HG02763 (cell line): ENCODE measurements around the gene CD68.
A peak's percentile ranks its signal among the peaks of the same experiment; 100 is the strongest.
"Not testable (repeated sequence)": the region's sequence is repeated elsewhere in the genome, so short reads cannot be mapped to it uniquely, and the experiment has no call there.

Experiments used
- ATAC-seq: cut with Tn5 transposase; IDR thresholded peaks from one replicate; pipeline ENCODE4 v1.9.1; 2021; ENCODE audit warnings: mild to moderate bottlenecking, moderate library complexity; ENCODE audit not compliant: unreplicated experiment

CD68 gene

DNA sequence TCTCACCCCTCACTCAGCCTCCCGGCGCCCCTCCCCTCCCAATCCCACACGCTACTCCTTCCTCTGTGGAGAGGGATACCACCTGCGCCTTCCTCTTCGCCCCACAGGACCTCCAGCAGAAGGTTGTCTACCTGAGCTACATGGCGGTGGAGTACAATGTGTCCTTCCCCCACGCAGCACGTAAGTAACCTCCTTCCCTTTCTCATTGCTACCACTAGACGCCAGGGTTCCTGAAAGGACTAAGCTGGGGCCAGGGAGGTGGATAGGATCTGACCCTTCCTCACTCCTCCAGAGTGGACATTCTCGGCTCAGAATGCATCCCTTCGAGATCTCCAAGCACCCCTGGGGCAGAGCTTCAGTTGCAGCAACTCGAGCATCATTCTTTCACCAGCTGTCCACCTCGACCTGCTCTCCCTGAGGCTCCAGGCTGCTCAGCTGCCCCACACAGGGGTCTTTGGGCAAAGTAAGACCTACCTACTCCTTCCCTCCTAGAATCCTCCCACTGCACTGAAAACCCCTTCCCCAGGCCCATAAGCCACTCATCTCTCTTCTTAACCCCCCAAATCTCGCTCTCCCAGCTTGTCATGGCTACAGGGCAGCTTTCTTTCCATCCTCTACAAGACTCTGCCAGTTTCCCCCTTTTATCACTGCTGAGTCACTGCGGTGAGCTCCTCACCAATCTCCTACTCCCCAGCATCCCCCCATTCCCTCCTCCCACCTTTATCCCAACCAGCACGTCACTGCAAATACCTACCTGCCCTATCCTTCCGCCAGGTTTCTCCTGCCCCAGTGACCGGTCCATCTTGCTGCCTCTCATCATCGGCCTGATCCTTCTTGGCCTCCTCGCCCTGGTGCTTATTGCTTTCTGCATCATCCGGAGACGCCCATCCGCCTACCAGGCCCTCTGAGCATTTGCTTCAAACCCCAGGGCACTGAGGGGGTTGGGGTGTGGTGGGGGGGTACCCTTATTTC lies 1.5 kb downstream of the CD68 start:
- no peak for ATAC-seq

DNA sequence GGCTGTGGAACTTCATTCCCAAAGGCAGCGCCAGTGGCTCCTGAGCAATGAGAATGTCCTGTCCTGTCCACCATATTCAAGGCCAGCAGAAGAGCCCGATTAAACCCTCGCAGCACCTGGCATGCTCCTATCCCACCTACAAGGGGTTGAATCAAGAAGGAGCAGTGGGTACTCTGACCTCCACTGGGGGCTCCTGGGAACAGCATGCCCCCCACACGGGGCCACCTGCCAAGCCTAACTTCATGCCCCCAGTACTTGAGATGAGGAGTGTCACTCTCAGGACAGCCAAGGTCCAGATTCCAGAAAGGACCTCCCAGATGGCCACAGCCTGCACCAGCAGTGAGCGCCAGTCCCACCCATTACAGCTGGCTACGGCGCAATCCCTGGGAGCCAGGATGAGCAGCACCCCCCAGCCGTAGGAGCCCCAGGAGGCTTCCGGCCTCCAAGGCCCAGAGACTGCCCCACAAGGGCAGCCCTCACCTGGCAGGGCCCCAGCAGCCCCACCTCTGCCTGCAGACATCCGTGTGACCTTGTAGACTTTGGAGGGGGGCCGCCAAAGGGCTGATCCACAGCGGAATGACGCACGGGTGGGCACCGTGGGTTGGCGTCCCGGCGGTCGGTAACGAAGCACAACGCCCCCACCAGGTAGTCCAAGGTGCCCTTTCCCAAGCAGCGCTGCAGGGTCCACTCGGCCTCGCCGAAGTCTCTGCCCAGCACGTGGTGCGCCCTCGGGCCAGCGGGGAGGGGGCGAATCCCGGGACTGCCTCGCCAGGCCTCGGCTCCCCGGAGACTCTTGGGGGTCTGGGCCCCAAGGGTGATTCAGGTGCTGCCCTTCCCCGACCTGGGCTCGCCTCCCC lies 3.2 kb downstream of the CD68 start:
- ATAC-seq, result no peak

DNA sequence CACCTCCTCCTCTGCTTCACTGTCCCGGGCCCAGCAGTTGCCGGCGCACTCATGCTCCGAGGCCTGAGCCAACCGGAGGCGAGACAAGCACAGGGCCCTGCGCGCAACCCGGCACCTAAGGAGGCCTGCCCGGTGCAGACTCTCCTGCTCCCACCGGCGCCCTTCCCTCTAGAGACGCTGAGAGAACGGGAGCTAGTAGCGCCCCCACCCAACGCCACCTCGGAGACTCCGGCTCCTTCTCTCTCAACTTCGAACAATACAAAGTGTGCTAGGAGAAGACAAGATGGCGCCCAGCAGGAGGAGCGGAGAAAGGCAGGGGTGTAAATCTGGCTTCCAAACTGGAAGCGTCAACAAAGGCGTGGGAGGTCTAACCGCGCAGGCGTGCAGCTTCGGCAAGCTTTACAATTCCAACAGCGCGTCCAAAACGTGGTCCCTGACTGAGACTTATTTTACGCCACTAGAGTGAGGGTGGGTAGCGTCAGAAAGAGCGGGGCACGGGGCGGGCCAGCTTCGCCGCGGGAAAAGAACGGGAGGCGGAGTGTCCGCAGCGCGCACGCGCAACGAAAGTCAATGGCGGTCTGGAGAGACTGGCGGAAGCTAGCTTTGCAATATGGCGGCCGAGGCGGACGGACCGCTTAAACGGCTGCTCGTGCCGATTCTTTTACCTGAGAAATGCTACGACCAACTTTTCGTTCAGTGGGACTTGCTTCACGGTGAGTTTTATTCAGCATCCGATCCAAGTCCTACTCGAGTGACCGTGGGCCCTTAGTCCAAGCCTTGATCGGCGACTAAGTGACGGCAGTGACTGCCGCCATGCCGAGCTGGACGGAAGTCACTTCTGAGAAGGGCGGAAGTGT lies 4.0 kb downstream of the CD68 start, which contains the start of gene MPDU1:
Gene MPDU1, plus strand, starts transcription at position 600 of the 857 bp plus-strand sequence. Its CDS starts 11 bp downstream, at position 611.
- ATAC-seq, result peak; percentile 71

DNA sequence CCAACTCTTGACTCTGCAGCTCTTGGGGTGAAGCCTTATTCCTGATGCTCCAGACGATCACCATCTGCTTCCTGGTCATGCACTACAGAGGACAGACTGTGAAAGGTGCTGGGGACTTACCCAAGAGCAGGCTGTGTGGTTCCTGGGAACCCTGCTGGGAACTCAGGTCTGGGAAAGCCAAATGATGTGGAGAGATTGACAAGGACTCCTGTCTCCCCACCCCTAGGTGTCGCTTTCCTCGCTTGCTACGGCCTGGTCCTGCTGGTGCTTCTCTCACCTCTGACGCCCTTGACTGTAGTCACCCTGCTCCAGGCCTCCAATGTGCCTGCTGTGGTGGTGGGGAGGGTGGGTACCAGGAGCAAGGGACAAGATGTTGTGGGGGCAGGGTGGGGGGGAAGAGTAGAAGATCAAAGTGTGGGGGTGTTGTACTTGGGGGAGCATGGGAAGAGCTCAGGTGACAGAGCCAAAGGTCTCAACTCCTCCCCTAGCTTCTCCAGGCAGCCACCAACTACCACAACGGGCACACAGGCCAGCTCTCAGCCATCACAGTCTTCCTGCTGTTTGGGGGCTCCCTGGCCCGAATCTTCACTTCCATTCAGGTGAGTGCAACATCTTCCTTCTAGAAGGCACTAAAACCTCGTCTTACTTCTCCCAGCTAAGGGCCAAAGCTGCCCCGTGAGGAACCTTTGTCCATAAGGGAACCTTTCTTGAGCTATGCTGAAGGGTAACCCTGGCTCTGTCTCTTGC lies 7.4 kb downstream of the CD68 start:
- ATAC-seq, result no peak

DNA sequence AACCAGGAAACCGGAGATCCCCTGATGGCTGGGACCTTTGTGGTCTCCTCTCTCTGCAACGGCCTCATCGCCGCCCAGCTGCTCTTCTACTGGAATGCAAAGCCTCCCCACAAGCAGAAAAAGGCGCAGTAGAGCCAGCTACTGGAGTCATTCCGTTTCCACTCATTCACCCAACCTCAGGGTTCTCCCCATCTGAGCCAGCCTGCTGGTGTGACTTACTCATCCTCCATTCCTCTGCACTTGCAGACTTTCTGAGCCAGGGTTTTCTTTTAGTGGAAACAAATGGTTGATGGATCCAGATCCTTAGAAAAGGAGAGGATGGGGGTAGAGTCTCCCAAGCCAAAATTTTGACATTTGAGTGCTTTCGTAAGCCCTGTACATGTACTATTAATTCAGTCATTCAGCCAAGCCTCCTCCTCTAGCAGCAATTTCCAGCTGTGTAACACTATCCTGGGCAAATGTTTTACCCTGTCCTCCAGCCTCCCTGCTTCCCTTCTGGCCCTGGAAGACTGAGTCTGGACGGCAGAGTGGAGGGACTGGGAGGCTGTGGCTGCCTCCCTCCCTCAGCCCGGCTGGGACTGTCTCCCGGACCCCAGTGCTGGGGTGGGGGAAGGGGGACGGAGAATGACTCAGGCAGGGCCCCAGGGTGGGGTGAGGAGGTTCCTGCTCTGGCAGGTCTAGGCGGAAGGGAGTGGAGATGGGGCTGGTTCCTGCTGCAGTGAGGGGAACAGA lies 8.1 kb downstream of the CD68 start:
- ATAC-seq, result no peak

DNA sequence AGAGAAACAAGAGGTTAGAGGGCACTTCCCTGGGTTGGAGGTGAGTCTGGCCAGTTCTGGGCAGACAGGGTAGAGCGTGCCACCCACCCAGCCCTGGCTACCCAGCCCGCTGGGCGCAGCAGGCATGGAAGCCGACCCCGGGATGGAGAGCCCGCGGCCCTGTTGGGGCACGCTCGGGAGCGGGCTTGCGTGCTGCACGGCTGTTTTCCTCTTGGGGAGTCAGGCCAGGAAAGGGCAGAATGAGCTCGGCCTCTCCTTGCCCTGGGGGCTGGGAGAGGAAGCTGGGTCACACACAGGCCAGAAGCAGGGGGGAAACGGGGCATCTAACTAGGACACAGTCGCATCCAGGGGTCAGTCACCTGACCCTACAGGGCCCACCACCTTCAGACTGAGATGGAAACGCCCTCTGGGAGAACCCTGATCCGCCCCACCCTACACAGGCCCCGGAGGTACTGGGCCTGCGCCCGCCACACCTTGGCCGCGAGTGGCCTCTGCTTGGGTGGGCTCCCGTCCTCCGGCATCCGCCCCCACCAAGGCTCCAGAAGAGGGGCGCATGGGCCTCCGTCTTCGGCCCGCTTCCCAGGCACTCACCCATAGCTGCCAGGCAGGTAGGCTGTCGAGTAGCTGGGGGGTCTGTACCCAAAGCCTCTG lies 9.2 kb downstream of the CD68 start:
- ATAC-seq, result no peak

DNA sequence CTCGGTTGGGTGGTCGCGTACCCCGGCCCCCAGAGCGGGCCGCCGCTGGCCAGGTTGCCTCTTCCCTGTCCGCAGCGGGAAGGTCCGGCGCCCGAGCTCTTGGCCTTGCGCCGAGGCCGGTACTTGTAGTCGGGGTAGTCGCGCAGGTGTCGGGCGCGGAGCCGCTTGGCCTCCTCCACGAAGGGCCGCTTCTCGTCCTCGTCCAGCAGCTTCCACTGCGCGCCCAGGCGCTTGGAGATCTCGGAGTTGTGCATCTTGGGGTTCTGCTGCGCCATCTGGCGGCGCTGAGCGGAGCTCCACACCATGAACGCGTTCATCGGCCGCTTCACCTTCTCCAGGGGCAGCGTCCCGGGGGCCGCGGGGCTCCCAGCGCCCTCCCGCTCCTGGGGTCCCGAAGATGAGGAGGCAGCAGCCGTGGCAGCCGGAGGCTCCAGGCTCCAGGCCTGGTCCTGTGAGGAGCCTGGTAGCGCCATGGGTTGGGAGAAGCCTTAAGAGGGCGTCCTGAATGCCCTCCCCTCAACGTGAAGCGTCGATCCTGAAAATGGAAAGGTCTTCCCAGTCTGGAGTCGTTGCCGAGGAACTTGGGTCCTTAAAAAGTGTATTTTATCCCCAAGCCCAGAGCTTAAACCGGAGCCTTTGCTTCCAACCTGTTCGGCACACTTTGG lies 9.9 kb downstream of the CD68 start:
- ATAC-seq, result no peak

DNA sequence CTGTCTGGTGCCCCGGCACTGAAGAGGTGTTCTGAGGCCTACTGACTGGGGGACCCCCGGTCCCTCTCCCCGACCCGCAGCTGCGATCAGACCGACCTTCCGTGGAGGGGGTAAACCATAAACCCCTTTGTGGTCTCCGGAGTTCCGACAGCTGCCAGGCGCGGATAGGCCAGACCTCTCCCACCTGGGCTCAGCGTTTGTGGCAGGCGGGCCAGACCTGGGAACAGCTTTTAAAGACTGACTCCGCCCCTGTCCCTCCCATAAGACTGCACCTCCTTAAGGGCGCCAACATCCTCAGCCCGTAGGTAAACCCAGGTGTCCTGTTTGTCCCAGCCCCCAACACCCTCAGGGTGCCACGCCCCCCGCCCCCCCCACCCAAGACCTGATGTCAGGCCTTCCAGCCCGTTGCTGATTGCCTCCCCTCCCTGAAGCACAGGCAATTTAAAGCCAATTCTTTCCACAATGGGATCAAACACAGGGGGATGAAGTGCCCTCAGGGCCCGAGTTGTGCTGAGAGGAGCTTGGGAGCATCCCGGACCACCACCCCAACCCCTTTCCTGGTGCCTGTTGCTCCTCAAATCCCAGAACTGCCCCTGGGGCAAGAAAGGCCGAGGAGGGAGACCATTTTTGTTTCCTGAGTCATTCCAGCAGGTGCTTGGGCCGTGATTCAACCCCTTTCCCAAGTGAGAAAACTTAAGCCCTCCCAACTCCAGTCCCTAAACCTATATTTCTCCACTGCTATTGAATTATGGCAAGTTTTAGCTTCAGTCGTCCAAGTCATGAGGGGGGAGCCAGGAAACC lies 10.7 kb downstream of the CD68 start, which contains the start of gene SOX15:
Gene SOX15, minus strand, starts transcription at position 204 of the 801 bp plus-strand sequence. CDS start 418 bp downstream, outside the sequence.
- no peak for ATAC-seq

DNA sequence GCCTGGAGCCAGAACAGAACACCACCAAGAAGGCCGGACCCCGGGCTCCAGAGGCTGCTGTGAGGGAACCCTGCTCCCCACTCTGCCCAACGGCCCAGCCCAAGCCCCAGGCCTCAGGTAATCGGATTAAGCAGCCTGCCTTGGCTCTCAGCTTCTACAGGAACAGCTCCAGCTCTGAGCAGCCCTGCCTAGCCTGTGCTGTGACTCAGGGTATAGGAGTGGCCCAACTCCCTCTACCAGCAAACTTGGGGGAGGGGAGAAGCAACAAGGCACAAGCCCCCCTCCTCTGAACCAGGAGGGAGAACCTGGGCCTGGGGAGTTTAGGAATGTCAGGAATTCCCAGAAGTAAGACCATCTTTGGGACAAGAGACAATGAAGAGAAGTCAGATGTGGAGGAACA lies 11.3 kb downstream of the CD68 start:
- no peak for ATAC-seq

DNA sequence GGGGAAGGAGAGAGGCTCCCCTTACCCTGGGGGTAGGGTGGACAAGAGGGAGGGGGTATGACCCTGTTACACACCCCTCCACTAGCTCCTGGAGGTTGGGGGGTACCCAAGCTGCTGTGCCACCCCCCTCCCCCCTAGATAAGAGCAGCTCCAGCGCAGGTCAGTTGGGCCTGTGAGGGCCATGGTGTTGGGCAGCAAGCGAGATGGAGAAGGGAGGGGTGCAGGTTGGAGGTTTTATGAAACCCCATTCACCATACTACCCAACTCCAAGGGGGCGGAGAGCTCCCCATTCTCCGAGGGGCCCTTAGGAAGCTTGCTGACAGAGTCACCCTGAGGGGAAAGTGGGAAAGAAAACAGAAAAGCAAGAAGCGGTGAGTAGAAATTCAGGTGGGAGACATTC lies 12.2 kb downstream of the CD68 start:
- no peak for ATAC-seq

DNA sequence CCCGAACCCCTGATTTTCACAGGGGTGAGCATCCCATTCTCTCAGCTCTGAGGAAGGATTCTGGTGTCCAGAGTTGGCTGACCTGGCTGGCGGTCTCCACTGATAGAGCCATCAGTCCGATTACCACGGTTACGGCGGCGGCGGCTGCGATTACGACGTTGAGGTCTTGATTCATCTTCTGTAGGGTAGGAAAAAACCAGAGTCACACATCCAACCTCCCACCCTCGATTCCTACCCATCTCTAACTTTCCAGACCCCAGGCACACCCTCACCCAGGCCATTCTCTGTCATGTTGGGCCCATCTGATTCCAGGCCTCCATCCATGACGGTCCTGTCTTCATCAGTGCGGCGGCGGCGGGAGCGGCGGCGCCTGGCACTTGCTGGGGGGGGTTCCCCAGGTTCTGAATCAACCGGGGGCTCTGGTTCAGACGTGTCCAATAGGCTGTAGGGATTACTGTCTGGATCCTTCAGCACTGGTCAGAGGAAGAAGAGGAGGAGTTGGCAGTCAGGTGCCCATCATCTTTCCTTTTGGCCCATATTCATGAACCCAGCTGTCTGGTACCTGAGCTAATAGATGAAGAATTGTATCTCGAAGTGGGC lies 13.1 kb downstream of the CD68 start:
- ATAC-seq, result no peak

DNA sequence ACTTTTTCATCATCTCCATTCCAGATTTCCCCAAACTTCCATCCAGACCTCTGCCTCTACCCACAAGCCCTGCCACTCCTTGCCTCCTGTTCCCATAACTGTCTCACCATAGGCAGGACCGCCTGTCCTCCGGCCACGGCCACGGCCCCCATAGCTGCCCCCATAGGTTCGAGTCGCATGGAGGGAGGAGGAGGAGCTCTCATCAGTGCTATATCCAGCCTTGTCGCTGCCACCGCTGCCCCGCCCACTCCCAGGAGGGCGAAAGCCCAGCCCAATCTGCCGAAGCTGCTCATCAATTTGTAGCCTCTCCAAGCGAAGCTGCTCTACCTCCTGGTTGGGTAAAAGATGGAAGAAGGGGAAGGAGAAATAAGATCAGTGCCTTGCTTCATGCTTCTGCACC lies 13.9 kb downstream of the CD68 start:
- ATAC-seq, result no peak

DNA sequence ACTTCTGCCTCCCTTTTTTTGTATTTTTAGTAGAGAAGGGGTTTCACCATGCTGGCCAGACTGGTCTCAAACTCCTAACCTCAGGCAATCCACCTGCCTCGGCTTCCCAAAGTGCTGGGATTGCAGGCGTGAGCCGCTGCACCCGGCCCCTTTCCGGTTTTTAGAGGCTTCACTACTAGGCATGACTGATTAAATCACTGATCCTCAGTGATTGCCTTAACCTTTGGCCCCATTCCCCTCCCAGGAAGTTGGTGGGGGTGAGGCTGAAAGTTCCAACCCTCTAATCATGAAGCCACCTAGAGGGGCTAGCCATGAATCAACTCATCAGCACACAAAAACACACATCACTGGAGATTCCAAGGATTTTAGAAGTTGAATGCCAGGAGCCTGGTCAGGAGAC lies 18.1 kb downstream of the CD68 start:
- ATAC-seq, result not testable (repeated sequence)

DNA sequence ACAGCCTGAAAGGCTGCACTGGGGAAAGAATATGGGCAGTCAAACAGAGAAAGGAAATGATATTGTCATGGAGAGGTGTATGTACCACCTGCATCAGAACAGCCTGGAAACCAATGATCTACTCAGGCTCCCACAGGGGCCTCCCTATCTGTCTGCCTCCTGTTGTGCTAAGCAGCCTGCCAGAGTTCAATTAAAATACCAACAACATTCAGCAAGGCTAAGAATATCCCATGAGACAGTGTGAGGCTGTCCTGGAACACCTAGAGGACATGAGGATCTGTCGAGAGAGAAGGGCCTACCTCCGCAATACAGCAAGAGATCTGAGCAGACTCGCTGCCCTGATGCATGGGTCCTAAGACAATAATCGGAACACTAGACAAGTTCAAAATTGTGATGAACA lies 26.8 kb downstream of the CD68 start:
- ATAC-seq, result no peak

DNA sequence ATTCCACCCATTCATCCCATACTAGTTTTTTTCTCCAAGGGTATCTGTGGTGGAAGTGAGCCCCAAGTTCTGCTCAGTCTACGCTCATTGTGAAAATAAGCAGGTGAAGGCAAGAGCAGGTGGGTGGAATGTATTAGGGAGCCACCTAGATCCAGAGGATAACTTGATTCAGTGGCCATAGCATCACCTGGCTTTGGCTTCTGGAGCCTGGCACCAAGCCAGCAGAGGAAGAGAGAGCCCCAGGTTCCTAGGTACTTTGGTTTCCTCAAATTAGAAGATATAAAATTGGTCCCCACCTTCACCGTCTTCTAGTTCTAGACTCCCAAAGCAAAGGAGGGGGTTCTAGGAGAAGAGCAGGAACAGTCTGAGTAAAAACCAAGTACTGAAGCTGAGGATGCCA lies 31.2 kb downstream of the CD68 start:
- no peak for ATAC-seq

DNA sequence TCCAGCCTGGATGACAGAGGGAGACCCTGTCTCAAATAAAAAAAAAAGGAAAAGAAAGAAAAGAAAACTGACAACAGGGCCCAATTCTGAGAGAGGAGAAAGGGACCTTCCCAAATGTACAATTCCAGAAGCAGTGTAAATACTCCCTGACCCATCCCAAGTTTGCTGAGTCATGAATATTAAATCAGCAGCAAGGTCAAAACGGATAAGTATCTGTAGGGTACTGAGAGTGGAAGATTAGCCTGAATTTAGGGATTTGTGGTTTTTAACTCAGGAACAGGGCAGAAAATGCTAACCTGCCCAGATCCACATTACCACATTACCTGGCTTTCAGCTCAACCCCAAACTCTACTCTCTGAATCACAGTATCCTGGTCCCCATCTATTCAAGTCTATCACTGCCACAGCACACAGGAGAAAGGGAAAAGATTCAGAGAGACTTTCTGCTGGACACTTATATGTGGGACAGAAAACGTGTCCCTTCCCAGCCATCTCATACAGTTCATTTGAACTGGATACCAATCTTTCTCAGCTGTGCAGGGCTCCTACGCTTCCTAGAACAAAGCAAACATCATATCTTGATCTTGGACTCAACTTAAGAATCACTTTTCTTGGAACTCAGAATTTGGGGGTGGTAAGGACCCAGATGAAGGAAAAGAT lies 32.3 kb downstream of the CD68 start:
- no peak for ATAC-seq

DNA sequence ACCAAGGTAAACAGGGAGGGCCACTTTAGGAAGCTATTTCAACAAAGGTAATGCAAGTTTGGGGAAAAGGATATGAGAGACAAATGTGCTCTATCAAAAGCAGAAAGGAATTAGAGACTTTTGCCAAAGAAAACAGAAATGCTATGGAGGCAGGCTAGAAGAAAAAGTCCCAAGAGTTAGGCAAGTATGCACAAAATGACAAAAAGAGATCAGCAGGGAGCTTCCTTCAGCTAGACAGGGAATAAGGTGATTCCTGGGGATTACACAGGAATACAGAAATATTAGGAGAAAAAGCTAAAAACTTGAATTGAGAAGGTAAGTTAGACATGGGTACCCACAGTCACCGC lies 32.8 kb downstream of the CD68 start:
- ATAC-seq, result no peak
